AG10803 (cell line): ENCODE measurements around the gene KCNJ10.

ENCODE experiments used
- DNase-seq: peaks from one replicate; pipeline ENCODE4 v3.0.0; 2010; ENCODE audit warnings: low read depth
- H3K4me3 ChIP-seq: 2 replicates; pipeline ENCODE4 v1.5.1; 2011; ENCODE audit warnings: mild to moderate bottlenecking, low read length, control low read depth
- TF ChIP-seq, protein P1 (sequence below): conservative IDR thresholded peaks from 2 replicates; pipeline ENCODE4 v1.5.1; 2011; ENCODE audit warnings: mild to moderate bottlenecking, low read length, control low read depth, inconsistent platforms

Gene KCNJ10

DNA sequence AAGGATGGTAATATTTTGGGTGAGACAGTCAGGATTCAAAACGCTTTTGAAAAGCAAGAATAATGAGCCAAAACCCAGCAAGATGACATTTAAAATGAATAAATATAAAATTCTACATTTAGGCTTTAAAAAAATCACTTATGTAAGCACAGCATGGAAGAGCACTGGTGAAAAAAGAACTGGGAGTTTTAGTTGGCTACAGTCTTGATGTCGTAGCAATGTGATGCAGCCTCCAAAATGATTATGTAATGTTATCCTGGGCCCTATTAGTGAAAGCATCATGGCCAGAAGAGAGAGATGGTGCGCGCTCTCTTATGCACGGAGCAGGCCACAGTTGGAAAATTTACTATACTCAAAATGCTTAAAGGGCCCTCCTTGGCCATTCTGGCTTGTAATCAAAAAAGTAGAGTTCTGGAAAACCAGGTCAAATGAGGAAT lies 16.5 kb upstream of the KCNJ10 start:
- H3K4me3 ChIP-seq: no peak overlapping the region
- TF ChIP-seq, protein P1, sequence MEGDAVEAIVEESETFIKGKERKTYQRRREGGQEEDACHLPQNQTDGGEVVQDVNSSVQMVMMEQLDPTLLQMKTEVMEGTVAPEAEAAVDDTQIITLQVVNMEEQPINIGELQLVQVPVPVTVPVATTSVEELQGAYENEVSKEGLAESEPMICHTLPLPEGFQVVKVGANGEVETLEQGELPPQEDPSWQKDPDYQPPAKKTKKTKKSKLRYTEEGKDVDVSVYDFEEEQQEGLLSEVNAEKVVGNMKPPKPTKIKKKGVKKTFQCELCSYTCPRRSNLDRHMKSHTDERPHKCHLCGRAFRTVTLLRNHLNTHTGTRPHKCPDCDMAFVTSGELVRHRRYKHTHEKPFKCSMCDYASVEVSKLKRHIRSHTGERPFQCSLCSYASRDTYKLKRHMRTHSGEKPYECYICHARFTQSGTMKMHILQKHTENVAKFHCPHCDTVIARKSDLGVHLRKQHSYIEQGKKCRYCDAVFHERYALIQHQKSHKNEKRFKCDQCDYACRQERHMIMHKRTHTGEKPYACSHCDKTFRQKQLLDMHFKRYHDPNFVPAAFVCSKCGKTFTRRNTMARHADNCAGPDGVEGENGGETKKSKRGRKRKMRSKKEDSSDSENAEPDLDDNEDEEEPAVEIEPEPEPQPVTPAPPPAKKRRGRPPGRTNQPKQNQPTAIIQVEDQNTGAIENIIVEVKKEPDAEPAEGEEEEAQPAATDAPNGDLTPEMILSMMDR: no peak
- no peak for DNase-seq

- H3K4me3 ChIP-seq: no peak overlapping the region
- DNase-seq: peak; percentile 64
- TF ChIP-seq, protein P1: peak; percentile 89
Measured at GRCh38 chr1:160085686-160086455, 15.9 kb upstream of the KCNJ10 start.

DNA sequence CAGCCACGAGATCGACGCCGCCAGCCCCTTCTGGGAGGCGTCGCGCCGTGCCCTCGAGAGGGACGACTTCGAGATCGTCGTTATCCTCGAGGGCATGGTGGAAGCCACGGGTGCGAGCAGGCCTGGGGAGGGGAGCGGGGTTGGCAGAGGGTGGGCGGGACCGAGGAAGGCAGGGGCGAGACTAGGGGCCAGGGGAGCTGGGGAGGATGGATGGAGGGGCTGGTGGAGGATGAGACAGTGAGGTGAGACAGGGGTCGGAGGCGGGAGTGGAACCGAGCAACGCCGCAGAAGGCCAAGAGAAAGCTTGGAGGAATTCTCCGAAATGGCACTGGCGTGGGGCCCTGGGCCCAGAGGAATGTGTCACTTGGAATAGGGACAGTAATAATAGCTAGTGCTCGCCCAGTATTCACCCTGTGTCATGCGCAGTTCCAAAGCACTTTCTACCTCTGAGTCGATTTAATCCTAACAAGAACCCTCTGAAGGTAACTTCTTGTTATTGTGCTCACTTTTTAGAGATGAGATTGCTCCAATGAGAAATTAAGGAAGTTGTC lies 14.9 kb upstream of the KCNJ10 start:
- H3K4me3 ChIP-seq: no peak overlapping the region
- no peak for DNase-seq
- TF ChIP-seq, protein P1: no peak

- TF ChIP-seq, protein P1: peak; percentile 48
- DNase-seq: no peak
- peak overlapping the region; percentile 33; the same call in 1 of the 2 replicates for H3K4me3 ChIP-seq
Measured at GRCh38 chr1:160083968-160084770, 14.2 kb upstream of the KCNJ10 start.

GRCh38 chr1:160082926-160083325 lies 13.0 kb upstream of the KCNJ10 start:
- no peak for DNase-seq
- TF ChIP-seq, protein P1: no peak
- no peak overlapping the region for H3K4me3 ChIP-seq

DNA sequence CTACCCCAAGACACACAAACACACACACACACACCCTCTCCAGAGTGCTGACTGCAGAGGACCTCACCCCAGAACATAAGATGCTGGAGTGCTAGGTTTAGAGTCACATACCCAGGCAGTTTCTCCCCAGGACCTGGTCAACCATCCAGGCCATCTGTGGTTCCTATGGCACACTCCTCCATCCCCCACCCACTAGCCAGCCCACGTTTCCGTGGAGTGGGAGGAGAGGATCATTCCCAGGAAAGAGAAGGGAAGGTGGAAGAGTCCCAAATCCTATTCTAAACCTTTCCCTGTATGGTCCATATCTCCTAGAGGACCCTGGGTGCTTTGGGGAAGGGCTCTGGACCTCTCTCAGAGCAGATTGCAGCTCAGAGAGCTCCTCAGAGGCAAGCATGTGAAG lies 12.5 kb upstream of the KCNJ10 start:
- no peak for DNase-seq
- no peak overlapping the region for H3K4me3 ChIP-seq
- TF ChIP-seq, protein P1: no peak
